ENCODE measurements around the gene KCNG4.

KCNG4 gene

DNA sequence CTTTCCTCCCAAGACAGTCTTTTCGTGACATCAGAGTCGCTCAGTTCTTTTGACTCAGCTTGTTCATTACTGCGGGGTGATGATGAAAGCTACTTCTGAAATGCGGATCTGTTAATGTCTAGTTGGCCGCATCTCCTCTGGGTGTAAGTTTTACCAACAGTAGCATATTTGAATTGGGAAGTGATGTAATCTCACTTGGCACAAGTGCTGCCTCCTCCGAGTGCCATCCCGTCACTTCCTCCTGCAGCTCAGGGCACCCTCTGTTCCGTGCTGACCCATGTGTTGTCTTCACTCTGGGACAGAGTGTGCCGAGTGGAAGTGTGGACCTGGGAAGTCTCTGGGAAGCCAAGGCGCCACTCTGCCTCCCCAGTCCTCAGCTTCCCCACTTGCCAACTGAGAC lies 40.0 kb downstream of the KCNG4 start:
- in situ Hi-C loops (cut with MboI; ENCODE audit: low sequenced_read_pairs, unreplicated experiment): no loop called here
- no peak for TF ChIP-seq CTCF (IDR thresholded peaks at IDR 0.05; ENCODE audit: borderline replicate concordance, control extremely low read depth, extremely low read depth, insufficient read depth, missing control alignments)
- DNase-seq (ENCODE audit: low spot score): no peak

DNA sequence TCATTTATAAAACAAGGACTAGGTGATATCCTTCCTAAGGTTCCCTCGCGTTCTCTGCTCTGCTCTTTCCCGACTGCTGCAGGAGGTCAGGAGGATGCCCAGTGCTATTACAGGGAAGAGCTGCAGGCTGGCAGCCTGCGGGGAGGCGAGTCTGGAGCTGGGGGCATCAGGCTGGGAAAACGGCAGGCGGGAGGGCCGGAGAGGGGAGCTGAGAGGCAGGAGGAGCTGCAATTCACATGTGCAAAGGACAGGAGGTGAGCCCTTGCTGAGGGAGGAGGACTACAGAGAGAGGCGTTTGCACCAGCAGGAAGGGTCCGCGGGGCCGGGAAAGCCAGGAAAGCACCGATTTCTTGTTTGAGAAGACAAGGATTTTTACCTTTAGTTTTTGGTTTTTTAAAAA lies 40.7 kb downstream of the KCNG4 start:
- DNase-seq (ENCODE audit: low spot score): no peak
- no peak for TF ChIP-seq CTCF (IDR thresholded peaks at IDR 0.05; ENCODE audit: borderline replicate concordance, control extremely low read depth, extremely low read depth, insufficient read depth, missing control alignments)
- in situ Hi-C loops (cut with MboI; ENCODE audit: low sequenced_read_pairs, unreplicated experiment): no loop called here

DNA sequence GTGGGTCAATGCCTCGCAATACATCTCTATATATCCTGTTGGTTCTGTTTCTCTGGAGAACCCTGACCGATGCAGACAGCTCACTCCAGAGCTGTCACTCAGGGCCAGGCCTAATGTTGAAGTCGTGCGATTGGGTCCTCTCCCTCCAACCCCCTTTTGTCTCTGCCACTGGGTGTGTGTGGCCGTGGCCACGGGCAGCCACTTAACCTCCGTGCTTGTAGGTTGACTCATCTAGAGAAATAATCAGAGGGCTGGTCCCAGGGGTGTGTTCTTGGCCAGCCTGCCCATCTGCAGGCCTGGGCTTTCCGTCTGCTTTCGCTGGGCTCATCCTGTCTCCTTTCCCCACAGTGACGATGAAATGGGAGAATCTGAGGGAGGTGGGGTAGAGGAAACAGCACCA lies 41.4 kb downstream of the KCNG4 start:
- no peak for DNase-seq (ENCODE audit: low spot score)
- in situ Hi-C loops (cut with MboI; ENCODE audit: low sequenced_read_pairs, unreplicated experiment): no loop called here
- TF ChIP-seq CTCF (IDR thresholded peaks at IDR 0.05; ENCODE audit: borderline replicate concordance, control extremely low read depth, extremely low read depth, insufficient read depth, missing control alignments): no peak

GRCh38 chr16:84197466-84198128 lies 42.2 kb downstream of the KCNG4 start:
- in situ Hi-C loops (cut with MboI; ENCODE audit: low sequenced_read_pairs, unreplicated experiment): no loop called here
- TF ChIP-seq CTCF (IDR thresholded peaks at IDR 0.05; ENCODE audit: borderline replicate concordance, control extremely low read depth, extremely low read depth, insufficient read depth, missing control alignments): no peak
- DNase-seq (ENCODE audit: low spot score): no peak

DNA sequence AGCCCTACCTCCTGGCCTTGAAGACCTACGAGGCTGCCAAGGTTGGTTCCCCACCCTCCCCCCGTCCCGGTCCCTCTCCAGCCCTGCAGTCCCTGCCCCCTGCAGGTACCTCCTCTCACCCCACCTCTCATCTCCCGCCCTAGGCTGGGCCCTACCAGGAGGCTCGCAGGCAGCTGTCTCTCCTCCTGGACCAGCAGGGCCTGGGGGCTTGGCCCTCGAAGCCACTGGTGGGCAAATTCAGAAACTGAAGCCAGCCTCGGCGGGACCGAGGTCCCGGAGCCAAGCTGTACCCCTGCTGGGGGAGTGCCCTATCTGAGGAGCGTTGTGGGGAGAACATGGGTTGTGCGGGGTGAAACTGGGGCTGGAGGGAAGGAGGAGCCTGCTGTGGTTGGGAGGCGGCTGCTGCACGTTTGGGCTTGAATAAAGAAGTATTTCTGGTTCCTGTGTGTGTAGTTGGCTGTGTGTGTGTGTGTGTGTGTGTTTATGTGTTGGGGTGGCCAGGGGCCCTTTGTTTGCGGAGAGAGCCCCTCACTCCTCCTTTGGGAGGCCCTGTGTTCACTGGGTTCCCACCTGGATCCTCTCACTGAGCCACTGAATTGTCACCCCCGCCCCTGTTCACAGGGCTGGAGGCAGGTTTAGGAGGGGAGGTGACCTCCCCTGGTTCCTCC lies 43.0 kb downstream of the KCNG4 start:
- TF ChIP-seq CTCF (IDR thresholded peaks at IDR 0.05; ENCODE audit: borderline replicate concordance, control extremely low read depth, extremely low read depth, insufficient read depth, missing control alignments): no peak
- in situ Hi-C loops (cut with MboI; ENCODE audit: low sequenced_read_pairs, unreplicated experiment): no loop called here
- DNase-seq (ENCODE audit: low spot score): no peak

GRCh38 chr16:84196101-84196500 lies 43.7 kb downstream of the KCNG4 start:
- in situ Hi-C loops (cut with MboI; ENCODE audit: low sequenced_read_pairs, unreplicated experiment): no loop called here
- no peak for TF ChIP-seq CTCF (IDR thresholded peaks at IDR 0.05; ENCODE audit: borderline replicate concordance, control extremely low read depth, extremely low read depth, insufficient read depth, missing control alignments)
- no peak for DNase-seq (ENCODE audit: low spot score)

Data from GM13976 (cell line).